Stimulated activated CD8-positive, alpha-beta memory T cell treated with anti-CD3 and anti-CD28 coated beads, Interleukin-4, amount 100 ng/mL, for 48 hours (primary cell): ENCODE data around the gene SLC16A5.

Experiments used
- DNase-seq: peaks from one replicate; pipeline ENCODE4 v3.0.0-alpha.2; 2020

SLC16A5 gene

GRCh38 chr17:75088465-75089417 lies 987 bp downstream of the SLC16A5 start:
- DNase-seq = no peak

DNA sequence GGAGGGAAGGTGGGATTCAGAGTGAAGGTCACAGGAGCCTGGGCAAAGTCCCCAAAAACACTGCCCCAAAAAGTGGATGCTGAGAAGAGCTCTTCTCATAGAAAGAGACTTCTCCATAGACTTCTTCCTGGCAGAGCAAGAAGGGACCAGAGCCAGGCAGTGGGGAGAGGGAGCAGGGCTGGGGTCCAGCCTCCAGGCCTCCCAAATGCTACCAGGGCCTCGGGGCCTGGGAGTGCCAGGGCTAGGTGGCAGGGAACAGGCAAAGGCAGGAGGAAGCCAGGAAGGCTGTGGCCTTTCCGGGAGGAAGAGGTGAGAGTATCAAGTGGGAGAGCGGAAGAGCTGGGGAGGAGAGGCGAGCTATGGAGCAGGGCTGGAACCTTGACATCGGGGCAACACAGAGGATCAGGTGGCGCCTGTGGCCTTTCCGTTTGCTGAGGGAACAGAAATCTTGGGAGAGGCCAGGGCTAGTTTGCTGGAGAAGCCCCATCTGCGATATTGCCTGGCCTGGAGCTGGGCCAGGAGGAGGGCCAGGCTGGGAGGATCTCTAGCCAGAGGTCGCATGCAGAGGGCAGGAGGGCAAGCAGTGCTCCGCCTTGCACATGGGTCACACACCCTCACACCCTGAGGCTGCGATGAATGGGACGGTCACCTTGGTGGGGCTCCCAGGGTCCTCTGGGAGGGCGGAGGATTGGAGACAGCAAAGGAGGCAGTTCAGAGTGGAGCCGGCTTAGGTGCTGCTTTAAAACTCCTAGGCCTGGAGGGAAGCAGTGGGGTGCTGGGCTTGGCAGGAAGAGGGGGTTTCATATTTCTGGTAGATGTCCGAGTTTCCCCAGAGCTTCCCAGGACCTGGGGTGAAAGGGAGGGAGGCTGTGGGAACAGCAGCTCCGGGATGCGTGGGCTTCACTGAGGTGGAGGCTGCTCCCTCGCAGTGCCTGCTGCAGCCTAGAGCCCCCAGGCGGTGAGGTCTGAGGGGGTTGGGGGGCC lies 3.4 kb downstream of the SLC16A5 start:
- DNase-seq = no peak

DNA sequence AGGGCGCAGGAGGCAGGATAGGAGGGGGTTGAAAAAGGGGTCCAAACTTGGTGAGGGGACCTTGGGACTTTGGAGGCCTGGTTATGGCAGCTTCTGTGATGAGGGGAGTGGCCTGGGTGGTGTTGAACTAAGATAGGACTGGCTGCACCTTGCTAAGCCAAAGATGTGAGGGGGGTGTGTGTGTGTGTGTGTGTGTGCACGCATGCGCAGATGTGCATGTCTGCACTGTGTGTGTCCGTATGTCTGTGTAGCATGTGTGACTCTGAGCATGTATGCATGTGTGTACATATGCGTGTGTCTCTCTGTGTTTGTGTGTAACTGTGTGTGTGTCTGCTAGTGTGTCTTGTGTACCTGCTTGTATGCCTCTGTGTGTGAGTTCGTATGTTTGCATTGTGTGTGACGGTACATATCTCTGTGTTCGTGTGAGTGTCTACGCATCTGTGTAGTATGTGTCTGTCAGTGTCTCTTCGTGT lies 4.1 kb downstream of the SLC16A5 start:
- no peak for DNase-seq

- no peak for DNase-seq
These were observed 5.9 kb downstream of the SLC16A5 start for GRCh38 chr17:75093548-75094158.

GRCh38 chr17:75094871-75095399 lies 7.2 kb downstream of the SLC16A5 start:
- DNase-seq = no peak

- no peak for DNase-seq
These were observed 8.4 kb downstream of the SLC16A5 start for GRCh38 chr17:75096082-75096625.

DNA sequence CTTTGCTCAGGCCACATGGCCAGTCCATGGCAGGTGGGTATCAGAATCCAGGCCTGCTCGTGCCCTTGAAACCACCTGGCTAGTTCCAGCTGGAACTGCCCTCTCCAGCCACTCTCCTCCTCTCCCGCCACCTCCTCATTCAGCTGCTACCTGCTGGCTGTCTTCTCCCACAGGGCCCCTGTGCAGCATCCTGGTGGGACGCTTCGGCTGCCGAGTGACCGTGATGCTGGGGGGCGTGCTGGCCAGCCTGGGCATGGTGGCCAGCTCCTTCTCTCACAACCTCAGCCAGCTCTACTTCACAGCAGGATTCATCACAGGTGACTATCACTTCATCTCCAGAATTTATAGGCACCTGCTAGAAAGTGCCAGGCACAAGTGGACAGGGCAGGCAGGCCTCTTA lies 10.1 kb downstream of the SLC16A5 start:
- DNase-seq = no peak

GRCh38 chr17:75098861-75099260 lies 11.1 kb downstream of the SLC16A5 start:
- no peak for DNase-seq

DNA sequence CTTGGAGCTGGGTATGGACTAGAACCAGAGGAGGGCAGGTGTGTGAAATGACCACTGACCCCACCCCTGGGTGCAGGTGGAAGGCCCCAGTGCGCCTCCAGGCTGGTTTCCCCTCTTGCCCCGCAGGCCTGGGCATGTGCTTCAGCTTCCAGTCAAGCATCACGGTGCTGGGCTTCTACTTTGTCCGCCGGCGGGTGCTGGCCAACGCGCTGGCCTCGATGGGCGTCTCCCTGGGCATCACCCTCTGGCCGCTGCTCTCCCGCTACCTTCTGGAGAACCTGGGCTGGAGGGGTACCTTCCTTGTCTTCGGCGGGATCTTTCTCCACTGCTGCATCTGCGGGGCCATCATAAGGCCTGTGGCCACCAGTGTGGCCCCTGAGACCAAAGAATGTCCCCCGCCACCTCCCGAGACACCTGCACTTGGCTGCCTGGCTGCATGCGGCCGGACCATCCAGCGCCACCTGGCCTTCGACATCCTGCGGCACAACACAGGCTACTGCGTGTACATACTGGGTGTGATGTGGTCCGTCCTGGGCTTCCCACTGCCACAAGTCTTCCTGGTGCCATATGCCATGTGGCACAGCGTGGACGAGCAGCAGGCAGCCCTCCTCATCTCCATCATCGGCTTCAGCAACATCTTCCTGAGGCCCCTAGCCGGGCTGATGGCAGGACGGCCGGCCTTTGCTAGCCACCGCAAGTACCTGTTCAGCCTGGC lies 12.3 kb downstream of the SLC16A5 start:
- no peak for DNase-seq

DNA sequence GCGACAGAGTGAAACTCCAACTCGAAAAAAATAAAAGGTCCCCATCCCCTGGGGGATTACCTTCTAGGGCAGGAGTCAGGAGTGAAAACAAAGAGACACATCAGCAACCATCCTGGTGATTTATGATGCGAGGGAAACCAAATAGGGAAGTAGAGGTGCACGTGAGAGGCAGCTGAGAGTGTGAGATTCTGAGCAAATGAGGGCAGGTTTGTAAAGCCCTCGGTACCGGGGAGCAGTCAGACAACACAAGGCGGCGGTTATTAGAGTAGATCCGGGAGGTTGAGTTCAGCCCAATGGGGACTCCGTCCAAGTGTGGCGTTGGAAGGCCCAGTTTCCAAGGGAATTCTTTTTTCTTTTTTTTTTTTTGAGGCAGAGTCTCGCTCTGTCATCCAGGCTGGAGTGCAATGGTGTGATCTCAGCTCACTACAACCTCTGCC lies 14.6 kb downstream of the SLC16A5 start:
- no peak for DNase-seq

GRCh38 chr17:75103601-75104554 lies 16.1 kb downstream of the SLC16A5 start:
- DNase-seq = no peak

DNA sequence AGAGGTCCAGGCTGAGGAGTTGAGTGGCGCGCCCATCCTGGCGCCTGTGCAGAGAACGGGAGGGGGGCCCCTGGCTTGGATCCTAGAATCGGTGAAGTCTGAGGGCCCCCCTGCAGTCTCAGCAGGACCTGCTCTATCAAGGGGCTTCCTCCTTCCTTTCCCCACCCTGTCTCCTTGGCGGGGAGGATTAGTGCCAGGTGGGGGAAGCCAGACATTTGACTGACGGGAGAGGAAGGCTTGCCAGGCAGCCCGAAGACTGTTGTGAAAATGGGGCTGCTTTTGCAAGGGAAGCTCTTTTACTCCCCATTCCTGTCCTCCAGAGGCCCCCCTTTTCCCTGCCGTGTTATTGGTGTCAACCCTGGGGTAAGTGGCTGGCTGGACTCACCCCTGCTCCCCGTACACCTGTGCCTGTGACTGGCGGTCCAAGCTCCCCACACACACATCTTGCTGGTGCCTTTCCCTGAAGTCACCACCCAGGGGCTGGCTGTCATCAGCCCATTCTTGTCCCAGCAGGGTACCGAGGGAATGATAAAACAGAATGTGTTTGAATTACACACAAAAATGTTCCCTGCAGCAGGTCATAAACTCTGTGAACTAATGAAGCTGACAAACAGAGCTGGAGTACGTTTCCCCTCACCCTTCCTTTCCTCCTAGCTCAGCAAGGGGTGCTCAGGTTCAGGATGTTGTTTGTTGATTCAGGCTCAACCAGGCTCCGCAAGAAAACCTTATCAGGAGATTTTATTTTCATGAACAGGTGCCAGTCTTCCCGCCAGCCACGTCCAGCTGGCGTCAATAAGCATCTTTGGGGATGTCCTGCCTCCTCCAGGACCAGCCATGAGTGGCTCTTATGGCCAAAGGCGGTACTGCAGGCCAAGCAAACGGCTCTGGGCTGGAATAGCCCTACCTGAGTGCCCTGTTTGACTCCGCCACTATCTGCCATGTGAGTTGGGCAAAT lies 17.6 kb downstream of the SLC16A5 start:
- DNase-seq = peak; percentile 59

GRCh38 chr17:75108193-75108592 lies 20.4 kb downstream of the SLC16A5 start:
- DNase-seq = no peak

- no peak for DNase-seq
These were observed 21.3 kb downstream of the SLC16A5 start for GRCh38 chr17:75109046-75109406.

- DNase-seq = peak; percentile 96
These were observed 21.9 kb downstream of the SLC16A5 start, which contains the start of gene ARMC7 for GRCh38 chr17:75109407-75110233. ARMC7 (plus strand) TSS chr17:75109969; CDS start chr17:75110289, 320 bp downstream.

- DNase-seq = no peak
These were observed 22.6 kb downstream of the SLC16A5 start for GRCh38 chr17:75110234-75110937.

- DNase-seq = no peak
These were observed 24.1 kb downstream of the SLC16A5 start for GRCh38 chr17:75111777-75112335.
